Stomach smooth muscle (tissue), 2 donors: ENCODE measurements around the gene TMCC2.

Experiments
- H3K27ac ChIP-seq: one replicate; pipeline ENCODE4 v1.7.0; 2013; ENCODE audit warnings: mild to moderate bottlenecking, low read length, inconsistent platforms
- H3K27me3 ChIP-seq, 2 donors: one replicate each; pipeline ENCODE4 v1.7.0; 2013; ENCODE audit warnings: low read length in 2 of 2; ENCODE audit not compliant: insufficient read depth in 2 of 2, control insufficient read depth in 1 of 2
- H3K36me3 ChIP-seq, 2 donors: one replicate each; pipeline ENCODE4 v1.7.0; 2013; ENCODE audit warnings: low read length in 2 of 2; ENCODE audit not compliant: control insufficient read depth in 2 of 2, insufficient read depth in 2 of 2
- H3K4me1 ChIP-seq: one replicate; pipeline ENCODE4 v1.7.0; 2013; ENCODE audit warnings: low read length; ENCODE audit not compliant: control insufficient read depth, insufficient read depth
- H3K4me3 ChIP-seq, 2 donors: one replicate each; pipeline ENCODE4 v1.7.0; 2013; ENCODE audit warnings: low read length in 2 of 2
- H3K9ac ChIP-seq, 2 donors: one replicate each; pipeline ENCODE4 v1.7.0; 2013; ENCODE audit warnings: low read length in 2 of 2, mild to moderate bottlenecking in 1 of 2
- H3K9me3 ChIP-seq, 2 donors: one replicate each; pipeline ENCODE4 v1.7.0; 2013; ENCODE audit warnings: low read length in 2 of 2; ENCODE audit not compliant: control insufficient read depth in 2 of 2
- donor health status: healthy.
- donor health status: Pancreatic carcinoma.

Gene TMCC2

GRCh38 chr1:205211839-205212536, 15.8 kb upstream of the TMCC2 start:
- peaks cover 10% of the 10 kb centered on the region for H3K4me1 ChIP-seq
- H3K9ac ChIP-seq = peak overlapping the region in 1 of 2 donors; percentile 14
- H3K36me3 ChIP-seq = no peaks in the 10 kb centered on the region
- no peaks in the 10 kb centered on the region for H3K27me3 ChIP-seq
- peak overlapping the region; percentile 88 for H3K27ac ChIP-seq
- peak overlapping the region; percentile 91 to 95 for H3K4me3 ChIP-seq
- no peaks in the 10 kb centered on the region for H3K9me3 ChIP-seq

- Histone ChIP-seq H3K4me1 (peaks cover 10% of the 10 kb centered on the region), H3K27ac (no peak overlapping the region), H3K9ac (no peak overlapping the region), H3K36me3 (no peaks in the 10 kb centered on the region), H3K9me3 (no peaks in the 10 kb centered on the region), H3K27me3 (peaks cover 0 to 4% of the 10 kb centered on the region in 2 donors), H3K4me3 (no peak overlapping the region)
Measured at GRCh38 chr1:205214756-205215155, 13.0 kb upstream of the TMCC2 start.

GRCh38 chr1:205216588-205216987, 11.2 kb upstream of the TMCC2 start:
- Histone ChIP-seq H3K9me3 (no peaks in the 10 kb centered on the region), H3K36me3 (no peaks in the 10 kb centered on the region), H3K4me3 (no peak overlapping the region), H3K9ac (no peak overlapping the region), H3K27me3 (peaks cover 0 to 4% of the 10 kb centered on the region in 2 donors), H3K27ac (no peak overlapping the region), H3K4me1 (peaks cover 3% of the 10 kb centered on the region)

- H3K9ac ChIP-seq = no peak overlapping the region
- no peaks in the 10 kb centered on the region for H3K36me3 ChIP-seq
- peaks cover 0 to 4% of the 10 kb centered on the region in 2 donors for H3K27me3 ChIP-seq
- no peaks in the 10 kb centered on the region for H3K4me1 ChIP-seq
- no peaks in the 10 kb centered on the region for H3K9me3 ChIP-seq
- no peak overlapping the region for H3K4me3 ChIP-seq
- no peak overlapping the region for H3K27ac ChIP-seq
Measured at GRCh38 chr1:205217418-205217817, 10.3 kb upstream of the TMCC2 start.

GRCh38 chr1:205220421-205220820, 7.3 kb upstream of the TMCC2 start:
- Histone ChIP-seq H3K4me1 (no peaks in the 10 kb centered on the region), H3K36me3 (no peaks in the 10 kb centered on the region), H3K9ac (no peak overlapping the region), H3K9me3 (no peaks in the 10 kb centered on the region), H3K27ac (no peak overlapping the region), H3K4me3 (no peak overlapping the region), H3K27me3 (peaks cover 0 to 4% of the 10 kb centered on the region in 2 donors)

GRCh38 chr1:205224736-205225135, 3.0 kb upstream of the TMCC2 start:
- no peaks in the 10 kb centered on the region for H3K27me3 ChIP-seq
- no peak overlapping the region for H3K4me3 ChIP-seq
- no peaks in the 10 kb centered on the region for H3K9me3 ChIP-seq
- H3K27ac ChIP-seq = no peak overlapping the region
- H3K36me3 ChIP-seq = no peaks in the 10 kb centered on the region
- peaks cover 19% of the 10 kb centered on the region for H3K4me1 ChIP-seq
- no peak overlapping the region for H3K9ac ChIP-seq

- H3K27ac ChIP-seq = no peak overlapping the region
- no peak overlapping the region for H3K4me3 ChIP-seq
- no peaks in the 10 kb centered on the region for H3K27me3 ChIP-seq
- no peaks in the 10 kb centered on the region for H3K36me3 ChIP-seq
- H3K9me3 ChIP-seq = no peaks in the 10 kb centered on the region
- peaks cover 24% of the 10 kb centered on the region for H3K4me1 ChIP-seq
- H3K9ac ChIP-seq = no peak overlapping the region
Measured at GRCh38 chr1:205225901-205226765, 1.6 kb upstream of the TMCC2 start.

GRCh38 chr1:205226868-205227583, 720 bp upstream of the TMCC2 start:
- Histone ChIP-seq H3K9ac (peak overlapping the region; percentile 5 to 51), H3K36me3 (no peaks in the 10 kb centered on the region), H3K9me3 (no peaks in the 10 kb centered on the region), H3K27ac (peak overlapping the region; percentile 24), H3K4me3 (peak overlapping the region; percentile 61 to 86), H3K27me3 (no peaks in the 10 kb centered on the region), H3K4me1 (peaks cover 24% of the 10 kb centered on the region)

GRCh38 chr1:205228093-205228521, 361 bp downstream of the TMCC2 start:
- Histone ChIP-seq H3K27ac (no peak overlapping the region), H3K9me3 (no peaks in the 10 kb centered on the region), H3K36me3 (no peaks in the 10 kb centered on the region), H3K27me3 (no peaks in the 10 kb centered on the region), H3K9ac (peak overlapping the region; percentile 21 to 53), H3K4me1 (peaks cover 24% of the 10 kb centered on the region), H3K4me3 (peak overlapping the region; percentile 78 to 86)

GRCh38 chr1:205229399-205229871, 1.7 kb downstream of the TMCC2 start:
- Histone ChIP-seq H3K9ac (no peak overlapping the region), H3K27ac (no peak overlapping the region), H3K27me3 (no peaks in the 10 kb centered on the region), H3K9me3 (no peaks in the 10 kb centered on the region), H3K4me3 (peak overlapping the region; percentile 78 to 86), H3K4me1 (peaks cover 24% of the 10 kb centered on the region), H3K36me3 (no peaks in the 10 kb centered on the region)
